C4-2B (cell line): Measurements from ENCODE around the gene CLEC16A.

Source experiments
- H3K27ac ChIP-seq: fragments of 450-650 bp; 2 replicates; pipeline ENCODE4 v1.5.1; 2017
- ZFX ChIP-seq: fragments of 450-650 bp; IDR thresholded peaks from 2 replicates; pipeline ENCODE4 v1.6.1; 2017
- TF ChIP-seq, protein P1 (sequence below): fragments of 450-650 bp; conservative IDR thresholded peaks from 2 replicates; pipeline ENCODE4 v1.5.1; 2017; ENCODE audit warnings: mild to moderate bottlenecking

The CLEC16A gene

DNA sequence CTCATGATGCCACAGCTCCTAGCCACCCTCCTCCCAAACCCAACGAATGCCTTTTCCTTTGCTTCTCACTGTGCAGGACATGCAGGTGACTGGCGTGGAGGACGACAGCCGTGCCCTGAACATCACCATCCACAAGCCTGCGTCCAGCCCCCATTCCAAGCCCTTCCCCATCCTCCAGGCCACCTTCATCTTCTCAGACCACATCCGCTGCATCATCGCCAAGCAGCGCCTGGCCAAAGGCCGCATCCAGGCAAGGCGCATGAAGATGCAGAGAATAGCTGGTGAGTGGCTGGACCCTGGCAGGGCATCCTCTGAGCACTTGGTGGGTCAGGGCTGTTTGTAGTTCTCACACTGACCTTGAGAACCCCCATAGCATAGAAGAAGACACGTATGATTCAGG is 179.3 kb downstream of the CLEC16A start:
- no peak overlapping the region for H3K27ac ChIP-seq
- no peak for TF ChIP-seq ZFX
- TF ChIP-seq, protein P1, sequence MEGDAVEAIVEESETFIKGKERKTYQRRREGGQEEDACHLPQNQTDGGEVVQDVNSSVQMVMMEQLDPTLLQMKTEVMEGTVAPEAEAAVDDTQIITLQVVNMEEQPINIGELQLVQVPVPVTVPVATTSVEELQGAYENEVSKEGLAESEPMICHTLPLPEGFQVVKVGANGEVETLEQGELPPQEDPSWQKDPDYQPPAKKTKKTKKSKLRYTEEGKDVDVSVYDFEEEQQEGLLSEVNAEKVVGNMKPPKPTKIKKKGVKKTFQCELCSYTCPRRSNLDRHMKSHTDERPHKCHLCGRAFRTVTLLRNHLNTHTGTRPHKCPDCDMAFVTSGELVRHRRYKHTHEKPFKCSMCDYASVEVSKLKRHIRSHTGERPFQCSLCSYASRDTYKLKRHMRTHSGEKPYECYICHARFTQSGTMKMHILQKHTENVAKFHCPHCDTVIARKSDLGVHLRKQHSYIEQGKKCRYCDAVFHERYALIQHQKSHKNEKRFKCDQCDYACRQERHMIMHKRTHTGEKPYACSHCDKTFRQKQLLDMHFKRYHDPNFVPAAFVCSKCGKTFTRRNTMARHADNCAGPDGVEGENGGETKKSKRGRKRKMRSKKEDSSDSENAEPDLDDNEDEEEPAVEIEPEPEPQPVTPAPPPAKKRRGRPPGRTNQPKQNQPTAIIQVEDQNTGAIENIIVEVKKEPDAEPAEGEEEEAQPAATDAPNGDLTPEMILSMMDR, result no peak

DNA sequence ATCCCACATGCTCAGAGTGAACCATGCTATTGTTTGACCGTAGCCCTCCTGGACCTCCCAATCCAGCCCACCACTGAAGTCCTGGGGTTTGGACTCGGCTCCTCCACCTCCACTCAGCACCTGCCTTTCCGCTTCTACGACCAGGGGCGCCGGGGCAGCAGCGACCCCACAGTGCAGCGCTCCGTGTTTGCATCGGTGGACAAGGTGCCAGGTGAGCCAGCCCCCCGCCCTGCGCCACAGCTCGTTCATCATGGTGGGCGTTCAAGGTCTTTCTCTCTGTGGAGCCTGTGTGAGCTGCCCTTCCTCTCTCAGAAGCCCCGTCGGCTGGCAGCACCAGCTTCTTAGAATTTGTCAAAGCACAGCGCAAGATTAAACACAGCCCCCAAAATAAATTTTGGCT is 181.6 kb downstream of the CLEC16A start:
- H3K27ac ChIP-seq, result no peak overlapping the region
- TF ChIP-seq, protein P1, result no peak
- TF ChIP-seq ZFX, result no peak

DNA sequence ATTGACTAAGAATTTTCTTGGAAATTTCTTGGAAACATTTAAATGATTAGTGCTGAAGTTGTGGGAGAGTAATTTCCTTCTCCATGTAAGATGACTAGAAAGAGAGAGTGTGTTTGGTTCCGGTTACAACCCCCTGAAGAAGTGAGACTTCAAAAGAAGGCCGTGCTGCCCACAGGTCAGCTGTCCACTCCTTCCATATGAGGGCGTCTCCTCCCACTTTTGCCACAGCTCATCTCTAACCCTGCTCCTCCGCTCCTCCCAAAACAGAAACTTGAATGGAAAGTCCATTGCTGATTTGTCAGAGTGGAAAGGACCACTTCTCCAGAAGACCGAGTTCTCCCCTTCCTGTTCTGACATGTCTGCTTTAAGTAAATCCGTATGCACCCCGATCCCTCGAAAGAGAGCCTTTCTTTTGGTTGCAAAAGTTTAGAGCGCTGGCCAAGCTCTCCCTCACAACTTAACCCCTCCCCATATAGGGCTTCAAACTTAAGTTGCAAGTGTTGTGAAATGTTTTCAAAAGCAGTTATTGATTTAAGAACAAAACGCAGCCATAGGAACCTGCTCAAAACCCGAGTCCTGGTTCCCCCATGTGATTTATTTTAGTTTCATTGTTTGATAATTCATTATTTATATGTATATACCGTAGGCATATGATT is 182.2 kb downstream of the CLEC16A start:
- no peak overlapping the region for H3K27ac ChIP-seq

DNA sequence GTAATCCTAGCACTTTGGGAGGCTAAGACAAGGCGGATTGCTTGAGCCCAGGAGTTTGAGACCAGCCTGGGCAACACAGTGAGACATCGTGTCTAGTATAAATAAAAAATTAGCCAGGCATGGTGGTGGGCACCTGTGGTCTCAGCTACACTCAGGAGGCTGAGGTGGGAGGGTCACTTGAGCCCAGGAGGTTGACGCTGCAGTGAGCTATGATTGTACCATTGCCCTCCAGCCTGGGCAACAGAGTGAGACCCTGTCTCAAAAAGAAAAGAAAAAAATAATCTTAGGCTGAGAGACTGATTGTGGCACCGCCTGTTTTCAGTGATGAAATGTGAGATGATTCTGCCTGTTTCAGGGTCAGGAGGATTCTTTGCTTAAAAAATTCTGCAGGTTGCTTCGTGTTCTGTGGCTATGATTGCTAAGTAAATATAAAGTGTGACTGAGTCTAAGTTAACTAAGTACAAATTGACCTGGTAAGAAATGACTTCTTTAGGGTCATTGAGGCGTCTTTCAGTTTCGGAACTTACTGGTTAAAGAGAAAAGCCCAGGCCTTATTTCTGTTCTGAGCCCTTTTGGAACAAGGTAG is 183.3 kb downstream of the CLEC16A start:
- TF ChIP-seq, protein P1, result no peak
- no peak for TF ChIP-seq ZFX

More for the DNA sequence above, 182.2 kb downstream of the CLEC16A start:
- TF ChIP-seq, protein P1, result no peak
- no peak for TF ChIP-seq ZFX

DNA sequence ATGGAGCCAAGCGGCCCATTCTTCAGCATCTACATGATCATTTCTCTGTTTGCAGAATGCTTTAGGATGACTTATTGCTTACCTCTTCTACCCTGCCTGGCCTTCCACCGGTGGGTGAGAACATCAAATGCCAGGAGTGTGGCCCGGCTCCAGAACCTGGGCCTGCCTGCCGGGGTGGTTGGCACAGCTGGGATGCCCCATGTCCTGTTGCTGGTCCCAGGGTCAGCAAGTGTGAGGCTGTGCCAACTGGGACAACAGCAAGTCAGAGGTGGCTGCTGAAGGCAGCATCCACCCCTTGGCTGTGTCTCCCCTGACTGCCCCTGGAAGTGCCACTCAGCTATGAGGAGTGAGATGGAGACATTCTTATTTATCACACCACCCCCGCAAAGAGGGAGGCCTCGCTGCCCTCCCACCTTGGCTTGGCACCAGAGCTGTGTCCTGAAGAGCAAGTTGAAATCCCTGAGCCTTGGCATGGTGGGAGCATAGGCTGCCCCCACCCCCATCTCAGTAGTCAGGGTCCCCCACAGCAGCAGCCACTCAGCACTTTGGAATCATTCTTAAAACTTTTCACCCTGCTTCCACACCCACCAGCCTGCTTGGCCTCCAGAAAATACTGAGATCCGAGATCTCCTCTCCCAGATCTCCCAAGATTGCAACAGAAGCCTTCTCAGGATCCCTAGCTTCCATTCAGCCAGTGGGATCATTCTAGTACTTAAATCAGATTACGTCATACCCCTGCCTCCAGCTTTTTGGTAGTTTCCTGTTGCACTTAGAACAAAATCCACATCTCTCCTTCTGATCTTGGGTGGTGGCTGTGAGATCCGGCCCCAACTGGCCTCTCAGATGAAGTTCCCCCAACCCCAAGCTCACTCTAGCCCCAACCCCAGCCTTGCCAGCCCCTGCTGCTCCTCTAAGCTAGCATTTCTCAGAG is 184.1 kb downstream of the CLEC16A start:
- no peak overlapping the region for H3K27ac ChIP-seq
- no peak for TF ChIP-seq ZFX
- TF ChIP-seq, protein P1, result no peak

More for the DNA sequence above, 183.3 kb downstream of the CLEC16A start:
- H3K27ac ChIP-seq, result no peak overlapping the region

DNA sequence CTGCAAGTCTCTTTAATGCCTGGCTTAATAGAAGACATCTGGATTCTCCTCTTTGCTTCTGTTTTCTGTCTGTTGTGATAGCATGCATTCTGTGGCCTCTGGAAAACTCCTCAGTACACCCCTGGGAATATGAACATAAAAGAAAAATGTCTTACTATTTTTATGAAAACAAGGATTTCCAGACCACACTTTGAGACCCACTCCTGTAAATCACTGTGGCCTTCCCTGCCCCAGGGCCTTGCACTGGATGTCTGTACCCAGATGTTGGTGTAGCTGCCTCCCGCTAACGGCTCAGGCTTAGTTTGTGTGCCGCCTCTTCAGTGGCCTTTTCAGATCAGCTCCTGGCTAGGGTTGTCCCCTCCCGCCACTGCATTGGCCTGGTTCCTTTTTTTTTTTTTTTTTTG is 185.0 kb downstream of the CLEC16A start:
- no peak for TF ChIP-seq ZFX
- TF ChIP-seq, protein P1, result no peak
- H3K27ac ChIP-seq, result no peak overlapping the region
